Cerebellar nuclear complex (tissue), 1 donor: ENCODE data around the gene RHOH.
"Not testable (repeated sequence)": the region's sequence is repeated elsewhere in the genome, so short reads cannot be mapped to it uniquely, and the experiment has no call there.

Experiments used
- DNase-seq, 2 experiments: peaks; one replicate each; lab custom pipeline; 2025; lab: John Stamatoyannopoulos, UW

RHOH gene

GRCh38 chr4:40262077-40262528 lies 65.3 kb downstream of the RHOH start:
- no peak for DNase-seq

DNA sequence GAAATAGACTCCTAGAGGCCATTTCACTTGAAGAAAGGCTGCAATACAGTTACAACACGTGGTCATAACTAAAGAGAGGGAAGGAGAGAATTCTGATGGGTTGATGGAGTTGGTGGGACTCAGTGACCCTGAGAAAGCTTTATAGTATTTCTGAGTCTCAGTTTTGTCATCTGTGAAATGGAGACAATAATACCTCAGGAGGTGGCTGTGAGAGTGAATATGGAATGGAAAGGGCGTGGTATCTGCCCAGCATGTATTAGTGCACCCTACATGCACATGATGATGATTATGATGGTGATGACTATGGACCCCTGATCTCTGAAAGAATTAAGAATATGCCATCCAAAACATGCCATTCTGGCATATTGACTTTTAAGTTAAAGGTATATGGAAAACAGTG lies 66.0 kb downstream of the RHOH start:
- DNase-seq, result no peak

- DNase-seq, result no peak
These were observed 67.7 kb downstream of the RHOH start for GRCh38 chr4:40264497-40264896.

- DNase-seq, result no peak
These were observed 68.4 kb downstream of the RHOH start for GRCh38 chr4:40264995-40265909.

- DNase-seq, result no peak
These were observed 69.1 kb downstream of the RHOH start for GRCh38 chr4:40265910-40266274.

GRCh38 chr4:40269133-40269532 lies 72.3 kb downstream of the RHOH start:
- DNase-seq, result no peak

GRCh38 chr4:40270609-40271008 lies 73.8 kb downstream of the RHOH start:
- DNase-seq, result no peak

DNA sequence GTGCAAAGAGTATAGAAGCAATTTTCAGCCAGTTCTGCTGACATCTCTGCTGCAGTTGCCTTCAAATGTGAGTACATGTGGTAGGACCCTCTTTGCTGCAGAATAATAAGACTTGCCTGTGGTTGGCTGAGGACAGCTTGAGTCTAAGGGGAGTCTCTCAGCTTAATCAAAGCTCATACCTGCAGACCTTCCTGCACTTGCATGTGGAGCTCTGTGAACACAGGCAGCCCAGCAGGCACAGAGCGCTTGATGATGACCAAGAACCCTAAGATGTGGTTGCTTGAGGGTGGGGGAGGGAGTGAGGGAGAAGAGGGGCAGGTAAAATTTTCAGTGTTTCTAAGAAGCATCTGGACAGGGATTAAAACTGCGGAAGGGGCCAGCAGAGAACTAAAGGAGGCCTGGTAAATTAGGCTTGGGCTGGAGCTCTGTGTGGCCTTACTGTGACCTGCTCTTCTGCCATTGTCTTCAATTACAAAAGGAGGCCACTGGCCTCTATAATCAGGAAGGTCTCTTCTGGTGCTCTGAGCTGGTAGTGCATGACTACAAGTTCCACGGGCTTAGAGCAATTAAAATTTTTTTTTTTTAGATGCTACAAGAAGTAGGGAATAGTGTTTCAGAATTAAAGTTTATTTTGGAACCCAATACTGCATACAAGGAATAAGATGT lies 78.4 kb downstream of the RHOH start:
- DNase-seq, result no peak

DNA sequence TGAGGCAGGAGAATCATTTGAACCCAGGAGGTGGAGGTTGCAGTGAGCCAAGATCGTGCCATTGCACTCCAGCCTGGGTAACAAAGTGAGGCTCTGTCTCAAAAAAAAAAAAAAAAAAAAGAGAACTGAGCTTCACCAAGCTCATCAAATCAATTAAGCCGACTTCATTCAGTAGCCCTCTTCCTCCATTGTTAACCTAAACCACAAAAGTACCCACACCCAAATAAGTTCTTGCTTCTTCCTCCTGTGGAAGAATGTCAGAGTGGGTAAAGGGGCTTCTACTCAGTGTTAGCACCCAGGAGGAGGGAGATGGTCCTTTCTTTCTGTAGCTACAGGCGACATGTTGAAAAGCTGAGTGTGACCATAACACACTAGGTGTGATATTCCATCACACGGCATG lies 79.7 kb downstream of the RHOH start:
- no peak for DNase-seq

- DNase-seq, result no peak
These were observed 83.8 kb downstream of the RHOH start for GRCh38 chr4:40280586-40280985.

DNA sequence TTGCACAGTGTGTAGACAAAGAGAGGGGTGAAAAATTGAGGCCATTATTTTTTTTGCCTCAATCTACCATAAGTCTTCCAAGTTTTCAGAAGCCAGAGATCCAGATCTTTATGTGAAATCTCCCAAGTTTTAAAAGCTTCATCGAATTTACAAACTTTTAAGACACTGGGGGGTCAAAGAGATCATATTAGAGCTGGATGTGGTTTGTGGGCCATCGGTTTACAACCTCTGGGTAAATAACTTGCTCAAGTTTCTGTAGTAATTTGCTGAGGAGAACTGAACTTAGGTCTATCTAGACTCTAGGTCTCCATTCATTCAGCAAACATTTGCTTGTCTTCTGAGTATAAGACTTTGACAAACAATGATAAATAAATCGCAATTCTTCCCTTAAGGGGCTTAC lies 84.3 kb downstream of the RHOH start:
- no peak for DNase-seq

GRCh38 chr4:40281913-40282312 lies 85.1 kb downstream of the RHOH start:
- DNase-seq, result no peak

DNA sequence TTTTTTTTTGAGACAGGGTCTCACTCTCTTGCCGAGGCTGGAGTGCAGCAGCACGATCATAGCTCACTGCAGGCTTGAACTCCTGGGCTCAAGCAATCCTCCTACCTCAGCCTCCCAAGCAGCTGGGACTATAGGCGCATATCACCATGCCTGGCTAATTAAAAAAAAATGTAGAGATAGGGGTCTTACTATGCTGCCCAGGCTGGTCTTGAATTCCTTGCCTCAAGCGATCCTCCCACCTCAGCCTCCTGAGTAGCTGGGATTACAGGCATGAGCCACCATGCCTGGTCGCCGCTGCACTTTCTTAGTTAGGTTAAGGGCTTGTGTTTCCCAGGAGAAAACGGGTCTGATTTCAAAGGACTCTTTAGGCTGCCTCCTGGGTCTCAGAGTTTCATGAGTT lies 86.0 kb downstream of the RHOH start:
- DNase-seq, result not testable (repeated sequence)

DNA sequence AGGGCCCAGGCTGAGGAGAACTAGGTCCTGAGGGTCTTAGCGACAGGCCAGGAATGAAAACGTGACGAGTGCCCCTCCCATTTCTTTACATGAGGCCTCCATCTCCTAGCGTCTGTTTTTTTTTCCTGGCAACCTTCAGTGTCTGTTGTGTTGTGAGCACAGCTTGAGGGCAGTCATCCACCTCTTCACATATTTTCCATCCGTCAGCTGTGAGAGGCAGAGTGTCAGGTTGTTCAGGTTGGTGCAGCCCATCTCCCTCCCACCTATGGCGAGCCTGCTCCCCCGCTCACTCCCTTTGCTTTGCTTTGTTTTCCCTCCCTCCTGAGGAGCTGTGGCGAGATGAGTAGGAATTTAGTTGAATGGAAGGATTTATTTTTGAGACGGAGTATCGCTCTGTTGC lies 86.6 kb downstream of the RHOH start:
- DNase-seq, result no peak

DNA sequence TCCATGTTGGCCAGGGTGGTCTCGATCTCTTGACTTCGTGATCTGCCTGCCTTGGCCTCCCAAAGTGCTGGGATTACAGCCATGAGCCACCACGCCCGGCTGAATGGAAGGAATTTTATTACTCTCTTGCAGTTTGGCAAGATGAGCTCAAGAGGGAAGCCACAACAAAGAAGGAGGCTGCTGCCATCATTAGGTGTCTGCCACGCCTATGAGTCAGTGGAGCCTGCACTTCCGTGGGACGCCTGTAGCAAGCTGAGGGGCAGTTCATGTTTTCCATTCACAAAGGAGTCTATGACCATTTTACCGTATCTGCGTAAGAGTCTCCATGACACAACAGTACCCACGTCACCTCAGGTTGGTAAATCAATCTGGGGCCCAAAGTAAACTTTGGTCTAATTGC lies 87.1 kb downstream of the RHOH start:
- DNase-seq, result no peak

GRCh38 chr4:40285692-40286091 lies 88.9 kb downstream of the RHOH start:
- DNase-seq, result no peak

GRCh38 chr4:40288566-40288965 lies 91.7 kb downstream of the RHOH start:
- DNase-seq, result no peak

DNA sequence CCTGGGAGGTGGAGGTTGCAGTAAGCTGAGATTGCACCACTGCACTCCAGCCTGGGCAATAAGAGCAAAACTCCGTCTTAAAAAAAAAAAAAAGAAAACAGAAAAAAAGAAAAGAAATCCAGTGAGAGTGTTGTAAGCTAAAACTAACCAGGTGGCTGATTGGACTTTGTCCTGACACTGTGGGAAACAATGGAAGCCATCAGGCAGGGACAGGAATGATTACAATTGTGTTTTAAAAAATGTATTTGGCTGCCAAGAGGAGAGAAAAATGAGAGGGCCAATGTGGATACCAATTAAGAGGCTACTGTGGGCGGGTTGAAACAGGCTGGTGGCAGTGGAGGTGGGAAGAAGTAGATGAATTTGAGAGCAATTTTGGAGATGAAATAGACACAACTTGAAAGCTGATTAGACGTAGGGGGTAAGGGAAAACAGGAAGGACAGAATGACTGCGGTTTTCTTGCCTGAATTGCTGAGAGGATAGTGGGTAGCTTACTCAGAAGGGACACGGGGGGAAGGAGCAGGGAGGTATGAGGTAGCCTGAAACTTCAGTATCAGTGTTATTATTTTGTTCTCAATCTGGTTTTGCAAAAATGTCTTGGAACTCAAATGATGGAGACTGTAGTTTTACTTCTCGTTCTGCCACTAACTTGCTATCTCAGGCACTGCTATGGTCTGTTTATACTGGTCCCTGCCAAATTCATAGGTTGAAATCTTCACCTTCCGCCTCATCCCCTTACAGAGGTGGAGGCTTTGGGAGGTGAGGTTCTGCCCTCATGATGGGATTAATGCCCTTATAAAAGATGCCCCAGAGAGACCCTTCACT lies 92.7 kb downstream of the RHOH start:
- no peak for DNase-seq

GRCh38 chr4:40290611-40291186 lies 93.9 kb downstream of the RHOH start:
- not testable (repeated sequence) for DNase-seq

DNA sequence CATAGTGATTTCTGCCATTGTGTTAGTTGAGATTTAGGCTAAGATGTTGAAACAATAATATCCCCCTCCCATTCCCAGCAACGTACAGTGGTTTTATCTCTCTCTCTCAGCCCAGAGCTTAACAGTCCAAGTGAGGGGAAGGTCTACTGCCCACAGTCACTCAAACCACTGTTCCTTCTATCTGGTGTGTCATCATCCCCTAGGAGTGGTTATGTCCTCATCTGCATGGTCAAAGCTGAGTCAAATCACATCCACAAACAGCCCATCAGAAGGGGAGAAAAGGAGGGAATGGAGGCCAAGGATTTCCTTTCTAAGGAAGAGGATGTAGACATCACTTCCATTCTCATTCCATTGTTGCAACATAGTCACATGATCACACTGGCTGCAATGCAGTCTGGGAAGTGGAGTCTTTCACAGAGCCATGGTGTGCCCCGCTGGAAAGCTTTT lies 95.5 kb downstream of the RHOH start:
- DNase-seq, result no peak

- DNase-seq, result no peak
These were observed 97.5 kb downstream of the RHOH start for GRCh38 chr4:40294339-40294738.

DNA sequence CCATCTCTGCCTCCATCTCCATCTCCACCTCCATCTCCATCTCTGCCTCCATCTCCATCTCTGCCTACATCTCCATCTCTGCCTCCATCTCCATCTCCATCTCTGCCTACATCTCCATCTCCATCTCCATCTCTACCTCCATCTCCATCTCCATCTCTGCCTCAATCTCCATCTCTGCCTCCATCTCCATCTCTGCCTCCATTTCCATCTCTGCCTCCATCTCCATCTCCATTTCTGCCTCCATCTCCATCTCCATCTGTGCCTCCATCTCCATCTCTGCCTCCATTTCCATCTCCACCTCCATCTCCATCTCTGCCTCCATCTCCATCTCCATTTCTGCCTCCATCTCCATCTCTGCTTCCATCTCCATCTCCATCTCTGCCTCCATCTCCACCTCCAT lies 98.2 kb downstream of the RHOH start:
- DNase-seq, result not testable (repeated sequence)
